GM18499 (cell line): ENCODE data around the gene PODXL.

Experiments
- ATAC-seq: cut with Tn5 transposase; IDR thresholded peaks from one replicate; pipeline ENCODE4 v1.9.1; 2021; ENCODE audit warnings: moderate number of reproducible peaks; ENCODE audit not compliant: insufficient read depth, unreplicated experiment

PODXL gene

DNA sequence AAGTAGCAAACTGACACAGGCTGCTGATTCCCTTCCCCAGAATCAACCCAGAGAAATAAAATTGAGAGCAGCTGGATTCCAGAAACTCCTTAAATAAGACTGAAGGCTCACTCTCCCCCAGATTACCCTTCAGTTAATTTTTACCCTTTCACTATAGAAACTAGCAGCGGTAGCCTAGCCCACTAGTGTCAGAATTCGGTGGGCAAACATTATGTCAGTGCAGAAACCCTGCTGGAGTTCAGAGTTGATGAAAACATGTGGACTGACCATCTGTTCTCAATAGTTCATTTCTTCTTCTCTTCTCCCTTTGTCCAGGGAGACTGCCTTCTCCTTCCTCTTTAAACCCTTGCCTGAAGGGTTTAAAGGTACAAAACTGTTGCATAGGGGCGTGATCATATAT lies 100.1 kb downstream of the PODXL start:
- ATAC-seq: no peak

DNA sequence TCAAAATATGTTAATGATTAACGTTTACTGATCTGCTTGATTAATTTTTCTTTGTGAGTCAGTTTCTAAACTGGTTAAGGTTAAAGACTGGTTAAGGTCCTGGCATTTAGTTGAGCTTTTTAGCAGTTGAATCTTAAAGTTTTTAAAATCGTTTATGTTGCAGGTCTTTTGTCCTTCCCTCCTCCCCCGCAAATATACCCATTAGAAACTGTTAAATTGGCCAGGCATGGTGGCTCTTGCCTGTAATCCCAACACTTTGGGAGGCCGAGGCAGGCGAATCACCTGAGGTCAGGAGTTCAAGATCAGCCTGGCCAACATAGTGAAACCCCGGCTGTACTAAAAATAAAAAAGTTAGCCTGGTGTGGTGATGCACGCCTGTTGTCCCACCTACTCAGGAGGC lies 100.9 kb downstream of the PODXL start:
- no peak for ATAC-seq

DNA sequence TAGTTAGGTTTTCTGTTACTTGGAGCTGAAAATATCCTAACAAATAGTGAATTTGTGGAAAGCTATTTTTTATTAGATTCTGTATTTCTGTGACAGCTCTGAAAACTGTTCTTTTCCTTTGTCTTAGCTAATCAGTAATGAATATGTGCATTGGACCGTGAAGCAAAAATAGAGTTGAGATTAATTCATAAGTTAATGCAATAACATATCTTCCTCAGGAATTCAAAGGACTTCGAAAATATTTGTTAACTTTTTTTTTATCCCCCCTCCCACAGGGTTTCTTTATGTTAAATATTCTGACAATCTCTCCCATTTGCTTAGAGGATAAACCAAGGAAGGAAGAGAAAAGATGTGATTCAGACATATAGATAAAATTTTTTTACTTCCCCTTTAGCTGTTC lies 101.4 kb downstream of the PODXL start:
- ATAC-seq: no peak

DNA sequence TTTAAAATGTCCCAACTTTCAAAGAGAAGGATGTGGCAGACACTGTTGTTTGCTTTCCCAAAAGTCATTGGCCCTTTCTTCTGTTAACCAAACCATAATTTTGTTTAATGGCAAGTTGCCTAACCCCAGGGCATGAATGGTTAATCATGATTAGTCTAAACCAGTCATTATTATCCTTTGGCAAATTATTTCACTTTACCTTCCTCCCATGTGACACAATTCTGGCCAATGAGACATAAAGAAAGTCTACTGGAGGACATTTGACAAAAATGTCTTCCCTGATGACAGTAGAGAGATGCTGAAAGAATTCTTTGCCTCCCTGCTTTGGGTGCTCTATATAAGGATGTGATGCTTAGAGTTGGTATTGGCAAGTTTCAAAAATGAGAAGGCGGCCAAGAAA lies 101.9 kb downstream of the PODXL start:
- no peak for ATAC-seq
